RWPE2 (cell line): ENCODE measurements around the gene UQCC2.
A peak's percentile ranks its signal among the peaks of the same experiment; 100 is the strongest.

Experiments used
- ATAC-seq: fragments of 200-7000 bp; cut with Tn5 transposase; 3 replicates; pipeline ENCODE4 v1.9.1; 2021; ENCODE audit warnings: low read depth
- DNase-seq: peaks from one replicate; pipeline ENCODE4 v3.0.0-alpha.2; 2020; ENCODE audit warnings: low spot score
- H3K27ac ChIP-seq: fragments of 450-650 bp; 2 replicates; pipeline ENCODE4 v1.5.1; 2017; ENCODE audit warnings: mild to moderate bottlenecking; ENCODE audit not compliant: poor library complexity, severe bottlenecking
- H3K27me3 ChIP-seq: fragments of 250-450 bp; sonication (Bioruptor Pico); 2 replicates; pipeline ENCODE4 v1.5.1; 2021; ENCODE audit warnings: mild to moderate bottlenecking, moderate library complexity; ENCODE audit not compliant: insufficient read depth, poor library complexity, severe bottlenecking
- H3K36me3 ChIP-seq: fragments of 250-450 bp; sonication (Bioruptor Pico); 2 replicates; pipeline ENCODE4 v1.5.1; 2020; ENCODE audit warnings: low read depth, mild to moderate bottlenecking, moderate library complexity
- H3K4me1 ChIP-seq: fragments of 250-450 bp; sonication (Bioruptor Pico); 2 replicates; pipeline ENCODE4 v1.5.1; 2021; ENCODE audit warnings: mild to moderate bottlenecking, moderate library complexity; ENCODE audit not compliant: insufficient read depth, poor library complexity, severe bottlenecking
- H3K4me3 ChIP-seq: fragments of 250-450 bp; sonication (Bioruptor Pico); 2 replicates; pipeline ENCODE4 v1.5.1; 2021; ENCODE audit warnings: mild to moderate bottlenecking, moderate library complexity; ENCODE audit not compliant: severe bottlenecking
- H3K9me3 ChIP-seq: fragments of 250-450 bp; sonication (Bioruptor Pico); 2 replicates; pipeline ENCODE4 v1.5.1; 2021; ENCODE audit warnings: mild to moderate bottlenecking, moderate library complexity; ENCODE audit not compliant: severe bottlenecking
- CTCF ChIP-seq: fragments of 450-650 bp; IDR thresholded peaks from one replicate; pipeline ENCODE4 v1.5.1; 2017; ENCODE audit warnings: mild to moderate bottlenecking, moderate library complexity; ENCODE audit not compliant: poor library complexity, severe bottlenecking

Gene UQCC2

DNA sequence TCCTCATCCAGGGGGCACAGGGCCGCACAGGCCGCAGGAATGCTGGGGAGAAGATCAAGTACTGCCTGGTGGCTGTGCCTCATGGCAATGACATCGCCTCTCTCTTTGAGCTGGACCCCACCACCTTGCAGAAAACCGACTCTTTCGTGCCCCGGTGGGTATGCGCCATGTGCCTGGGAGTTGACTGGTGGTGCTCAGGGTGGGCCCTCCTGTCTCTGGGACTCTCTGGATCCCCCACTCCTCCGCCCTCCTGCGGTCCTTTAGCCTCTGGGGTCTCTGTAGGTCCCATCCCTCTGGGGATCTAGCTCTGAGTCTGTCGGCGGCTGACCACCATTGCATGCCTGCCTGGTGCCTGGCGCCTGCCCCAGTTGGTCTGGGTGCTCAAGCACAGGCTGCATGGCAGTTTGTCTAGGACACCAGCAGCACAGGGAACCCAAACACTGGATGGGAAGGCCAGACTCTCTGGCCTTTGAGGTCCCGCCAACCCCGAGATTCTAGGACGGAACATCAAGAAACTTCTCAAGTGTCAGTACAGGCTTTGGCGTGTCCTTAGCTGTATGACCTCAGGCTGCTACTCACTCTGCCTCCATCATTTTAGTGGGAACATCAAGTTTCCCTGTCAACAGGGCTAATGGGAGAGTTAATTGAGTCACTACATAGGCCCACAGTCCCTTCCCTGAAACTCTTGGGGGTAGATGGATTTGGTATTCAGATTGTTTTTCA is 47.6 kb downstream of the UQCC2 start:
- DNase-seq (peak; percentile 55), ATAC-seq (no peak)
- no peak for TF ChIP-seq CTCF
- Histone ChIP-seq H3K27me3 (no peaks in the 10 kb centered on the region), H3K27ac (no peak overlapping the region), H3K4me1 (peaks cover 5% of the 10 kb centered on the region), H3K9me3 (no peaks in the 10 kb centered on the region), H3K4me3 (no peak overlapping the region), H3K36me3 (peaks cover 94% of the 10 kb centered on the region)

DNA sequence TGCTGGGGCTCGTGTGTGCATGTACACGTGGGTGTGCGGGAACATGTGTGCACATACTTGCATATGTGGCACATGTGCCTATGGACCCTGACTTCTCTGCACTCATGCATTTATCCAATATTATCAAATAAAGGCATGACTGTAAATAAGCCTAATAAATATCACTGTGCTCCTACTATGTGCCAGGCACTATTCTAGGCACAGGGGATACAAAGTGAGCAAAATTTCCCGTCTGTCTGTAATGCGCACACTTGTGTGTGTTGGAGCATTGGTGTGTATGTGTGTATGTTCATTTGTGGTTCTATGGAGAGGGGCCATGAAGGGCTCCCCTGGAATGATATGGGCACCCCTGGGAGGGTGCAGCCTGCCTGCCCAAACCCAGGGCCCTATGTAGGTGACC is 48.5 kb downstream of the UQCC2 start:
- Histone ChIP-seq H3K4me1 (no peaks in the 10 kb centered on the region), H3K9me3 (no peaks in the 10 kb centered on the region), H3K4me3 (no peak overlapping the region), H3K36me3 (peaks cover 94% of the 10 kb centered on the region), H3K27ac (no peak overlapping the region), H3K27me3 (no peaks in the 10 kb centered on the region)
- DNase-seq (no peak), ATAC-seq (no peak)
- no peak for TF ChIP-seq CTCF

DNA sequence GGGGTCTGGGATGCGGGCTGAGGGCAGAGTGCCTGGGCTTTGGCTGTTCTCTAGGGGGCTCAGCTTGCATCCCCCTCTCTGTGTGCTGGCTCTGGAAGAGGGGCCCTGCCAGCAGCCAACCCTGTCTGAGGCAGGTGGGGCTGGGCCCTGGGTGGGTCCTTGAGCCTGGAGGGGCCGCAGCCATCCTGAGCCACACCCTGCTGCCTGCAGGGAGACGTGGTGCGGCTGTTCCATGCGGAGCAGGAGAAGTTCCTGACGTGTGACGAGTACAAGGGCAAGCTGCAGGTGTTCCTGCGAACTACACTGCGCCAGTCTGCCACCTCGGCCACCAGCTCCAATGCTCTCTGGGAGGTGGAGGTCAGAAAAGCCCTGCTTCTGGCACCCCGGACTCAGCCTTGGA is 49.2 kb downstream of the UQCC2 start:
- Histone ChIP-seq H3K27me3 (no peaks in the 10 kb centered on the region), H3K27ac (no peak overlapping the region), H3K9me3 (no peaks in the 10 kb centered on the region), H3K36me3 (peaks cover 91% of the 10 kb centered on the region), H3K4me1 (no peaks in the 10 kb centered on the region), H3K4me3 (no peak overlapping the region)
- no peak for ATAC-seq
- DNase-seq: no peak
- TF ChIP-seq CTCF: no peak

- H3K36me3 ChIP-seq: peaks cover 89% of the 10 kb centered on the region
- ATAC-seq: no peak
Measured at GRCh38 chr6:33661106-33661838, 50.2 kb downstream of the UQCC2 start.

More at GRCh38 chr6:33661106-33661838, 50.2 kb downstream of the UQCC2 start:
- Histone ChIP-seq H3K9me3 (no peaks in the 10 kb centered on the region), H3K27ac (no peak overlapping the region), H3K27me3 (no peaks in the 10 kb centered on the region), H3K4me3 (no peak overlapping the region), H3K4me1 (no peaks in the 10 kb centered on the region)
- no peak for TF ChIP-seq CTCF
- no peak for DNase-seq
